Measurements from ENCODE around the gene TNS1.
A peak's percentile ranks its signal among the peaks of the same experiment; 100 is the strongest.

Gene TNS1

GRCh38 chr2:217901835-217902378, 100.9 kb downstream of the TNS1 start:
- no peak for DNase-seq (ENCODE audit: low spot score)
- no peak for TF ChIP-seq CTCF (IDR thresholded peaks at IDR 0.05; ENCODE audit: extremely low read depth, missing control alignments)

GRCh38 chr2:217901400-217901799, 101.4 kb downstream of the TNS1 start:
- TF ChIP-seq CTCF (IDR thresholded peaks at IDR 0.05; ENCODE audit: extremely low read depth, missing control alignments), result no peak
- DNase-seq (ENCODE audit: low spot score), result no peak

DNA sequence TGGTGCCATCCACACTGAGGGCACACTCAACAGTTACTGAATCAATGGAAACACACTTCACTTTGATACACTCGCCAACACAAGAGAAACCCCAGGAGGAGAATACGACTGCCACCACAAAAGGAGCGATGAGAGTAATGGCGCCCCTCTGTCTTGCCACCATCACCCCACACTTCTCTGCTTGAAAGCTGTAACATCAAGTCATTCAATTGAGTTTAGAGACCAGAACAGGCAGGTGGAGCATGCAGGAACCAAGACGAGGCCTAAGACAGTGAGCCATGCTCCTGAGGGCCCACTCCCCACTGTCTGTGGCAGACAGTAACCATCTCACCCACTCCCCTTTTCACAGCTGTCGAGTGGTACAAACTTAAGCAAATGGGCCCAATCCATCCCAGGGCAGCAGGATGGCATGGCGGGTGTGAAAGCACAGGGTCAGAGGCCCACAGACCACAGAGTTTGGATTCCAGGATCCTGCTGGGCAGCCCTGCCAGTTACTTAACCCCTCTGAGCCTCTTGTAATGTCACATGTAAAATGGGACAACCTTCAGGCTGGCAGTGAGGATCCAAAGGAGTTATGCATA, 101.9 kb downstream of the TNS1 start:
- no peak for DNase-seq (ENCODE audit: low spot score)
- no peak for TF ChIP-seq CTCF (IDR thresholded peaks at IDR 0.05; ENCODE audit: extremely low read depth, missing control alignments)

GRCh38 chr2:217900010-217900779, 102.6 kb downstream of the TNS1 start:
- no peak for TF ChIP-seq CTCF (IDR thresholded peaks at IDR 0.05; ENCODE audit: extremely low read depth, missing control alignments)
- no peak for DNase-seq (ENCODE audit: low spot score)

- peak; percentile 50 for TF ChIP-seq CTCF (IDR thresholded peaks at IDR 0.05; ENCODE audit: extremely low read depth, missing control alignments)
- peak; percentile 64 for DNase-seq (ENCODE audit: low spot score)
Measured at GRCh38 chr2:217899231-217900009, 103.4 kb downstream of the TNS1 start.

DNA sequence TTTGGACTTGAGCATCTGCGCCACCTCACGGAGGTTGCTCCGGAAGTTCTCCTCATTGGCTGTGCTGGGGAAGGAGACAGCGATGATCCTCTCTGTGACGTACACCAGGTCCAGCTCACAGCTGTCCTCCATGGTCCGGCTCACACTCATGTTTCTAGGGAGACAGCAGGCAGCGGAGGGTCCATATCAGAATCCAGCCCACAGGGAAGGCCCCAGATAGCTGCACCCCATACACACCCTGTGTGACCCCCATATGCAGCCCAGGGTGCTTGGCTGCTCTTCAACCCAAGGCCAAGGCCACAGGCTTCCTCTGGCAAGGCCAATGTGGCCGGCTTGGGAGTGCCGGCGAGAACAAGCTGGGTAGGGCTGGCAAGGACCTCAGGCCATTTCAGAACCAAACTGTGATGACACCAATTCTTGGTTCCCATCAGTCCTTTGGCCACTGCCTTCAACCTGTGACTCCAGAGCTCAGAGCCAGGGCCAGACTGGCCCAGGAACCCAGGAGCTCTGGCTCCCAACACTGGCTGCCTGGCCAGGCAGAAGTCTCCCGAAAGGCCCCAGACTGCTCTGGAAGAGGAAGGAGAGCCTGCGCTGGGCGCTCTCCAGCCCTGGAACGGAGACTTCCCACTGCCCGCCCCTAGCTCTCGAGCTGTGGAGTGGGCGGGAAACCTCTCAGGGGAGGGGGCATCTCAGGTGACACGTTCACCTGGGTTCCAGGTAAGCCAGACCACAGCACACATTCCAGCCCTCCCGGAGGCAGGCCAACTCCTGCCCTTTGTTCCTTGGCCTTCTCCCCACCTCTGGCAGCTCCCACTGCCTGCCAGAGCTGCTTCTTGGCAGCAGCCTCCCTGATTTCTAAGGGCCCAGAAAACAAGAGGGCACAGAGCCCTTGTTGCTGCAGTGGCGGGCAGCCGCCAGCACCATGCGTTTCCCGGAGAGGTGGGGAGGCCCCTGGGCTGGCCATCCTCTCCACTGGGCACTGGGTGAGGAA, 104.7 kb downstream of the TNS1 start:
- no peak for DNase-seq (ENCODE audit: low spot score)
- no peak for TF ChIP-seq CTCF (IDR thresholded peaks at IDR 0.05; ENCODE audit: extremely low read depth, missing control alignments)
